Kidney capillary endothelial cell (primary cell): ENCODE data around the gene JAM2.
"Not testable (repeated sequence)": the region's sequence is repeated elsewhere in the genome, so short reads cannot be mapped to it uniquely, and the experiment has no call there.

ENCODE experiments used
- DNase-seq: peaks from one replicate; pipeline ENCODE4 v3.0.0-alpha.2; 2018; ENCODE audit warnings: low spot score

The JAM2 gene

GRCh38 chr21:25638660-25639550 is at the start of gene JAM2:
Gene JAM2 (plus strand): TSS chr21:25639258. CDS start chr21:25639822, 564 bp downstream.
- no peak for DNase-seq

DNA sequence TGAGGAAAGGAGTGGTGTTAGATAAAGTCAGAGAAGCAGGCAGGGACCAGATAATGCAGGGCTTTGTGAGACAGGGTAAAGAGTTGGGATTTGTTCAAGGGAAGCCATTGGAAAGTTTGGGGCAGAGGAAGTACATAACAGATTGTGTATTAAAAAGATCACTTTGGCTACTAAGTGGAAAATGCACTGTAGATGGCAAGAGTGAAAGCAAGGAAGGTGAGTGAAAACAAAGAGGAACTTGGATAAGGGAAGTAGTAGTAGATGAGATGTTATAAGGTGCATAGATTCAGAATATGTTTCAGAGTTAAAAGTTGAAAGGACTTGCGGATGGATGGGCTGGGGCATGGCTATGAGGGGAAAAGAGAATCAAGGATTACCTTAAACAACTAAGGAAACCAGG is 49.2 kb upstream of the JAM2 start:
- no peak for DNase-seq

DNA sequence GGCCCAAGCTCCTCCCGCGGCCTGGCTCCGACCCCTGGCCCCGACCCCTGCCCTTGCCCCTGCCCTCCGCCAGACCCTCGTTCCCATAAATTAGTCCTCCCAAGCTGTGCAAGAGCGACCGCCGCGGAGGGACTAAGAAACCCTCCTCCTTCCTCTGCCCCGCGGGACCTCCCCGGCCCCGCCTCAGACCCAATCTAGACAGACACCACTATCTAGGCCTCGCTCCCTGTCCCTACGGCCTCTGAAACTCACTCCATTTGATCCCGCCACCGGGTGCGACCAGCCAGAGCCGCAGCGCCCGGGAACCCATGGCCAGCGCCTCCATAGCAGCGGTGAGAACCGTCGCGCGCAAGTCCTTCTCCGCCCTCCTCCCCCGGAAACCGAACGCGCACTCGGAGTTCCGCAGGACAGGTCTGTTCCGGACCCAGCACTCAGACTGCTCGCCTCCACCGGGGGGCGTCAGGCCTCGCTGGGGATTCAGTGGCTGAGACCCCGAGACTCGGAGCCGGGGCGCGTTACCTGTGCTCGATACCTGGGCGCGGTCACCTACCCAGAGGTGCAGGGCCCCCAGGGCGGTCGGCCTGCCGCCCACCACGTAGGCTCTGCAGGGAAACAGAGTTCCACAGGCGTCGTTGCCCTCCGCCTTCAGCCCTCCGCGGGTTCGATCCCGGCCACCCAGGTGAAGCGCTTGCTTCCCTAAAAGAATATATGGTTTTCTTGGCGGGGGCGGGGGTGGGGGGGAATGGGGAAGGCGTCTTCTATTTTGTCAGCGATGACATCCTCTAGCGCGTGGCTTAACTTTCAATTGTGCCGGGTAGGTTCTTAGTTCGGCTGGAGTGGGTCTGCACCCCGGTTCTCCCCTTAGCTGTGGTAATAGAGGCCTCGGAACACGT is 31.7 kb upstream of the JAM2 start, which contains the start of gene MRPL39:
Gene MRPL39 (minus strand): TSS at position 331 of the 893 bp plus-strand sequence. CDS start 6 bp downstream, at position 325.
- peak; percentile 75 for DNase-seq

- peak; percentile 89 for DNase-seq
Observed at GRCh38 chr21:25608044-25608737, 30.9 kb upstream of the JAM2 start.

GRCh38 chr21:25614441-25614840 is 24.6 kb upstream of the JAM2 start:
- no peak for DNase-seq

GRCh38 chr21:25615880-25616279 is 23.2 kb upstream of the JAM2 start:
- no peak for DNase-seq

DNA sequence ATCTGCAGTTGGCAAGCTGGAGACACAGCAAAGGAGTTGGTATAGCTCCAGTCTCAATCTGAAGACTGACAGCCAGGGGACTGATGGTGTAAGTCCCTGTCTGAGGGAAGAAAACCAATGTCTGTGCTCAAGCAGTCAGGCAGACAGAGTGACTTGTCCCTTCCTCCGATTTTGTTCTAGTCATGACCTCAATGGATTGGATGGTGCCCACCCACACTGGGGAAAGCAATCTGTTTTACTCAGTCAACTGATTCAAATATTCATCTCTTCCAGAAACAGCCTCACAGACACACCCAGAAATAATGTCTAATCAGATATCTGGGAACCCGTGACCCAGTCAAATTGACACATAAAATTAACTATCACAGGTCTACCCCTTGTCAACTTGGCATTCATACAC is 19.9 kb upstream of the JAM2 start:
- DNase-seq, result no peak

GRCh38 chr21:25624511-25624910 is 14.5 kb upstream of the JAM2 start:
- no peak for DNase-seq

GRCh38 chr21:25625036-25625435 is 14.0 kb upstream of the JAM2 start:
- DNase-seq, result no peak

GRCh38 chr21:25625776-25626555 is 13.1 kb upstream of the JAM2 start:
- DNase-seq, result not testable (repeated sequence)

GRCh38 chr21:25626757-25627156 is 12.3 kb upstream of the JAM2 start:
- DNase-seq, result peak; percentile 99

- no peak for DNase-seq
Observed at GRCh38 chr21:25632296-25632695, 6.8 kb upstream of the JAM2 start.

DNA sequence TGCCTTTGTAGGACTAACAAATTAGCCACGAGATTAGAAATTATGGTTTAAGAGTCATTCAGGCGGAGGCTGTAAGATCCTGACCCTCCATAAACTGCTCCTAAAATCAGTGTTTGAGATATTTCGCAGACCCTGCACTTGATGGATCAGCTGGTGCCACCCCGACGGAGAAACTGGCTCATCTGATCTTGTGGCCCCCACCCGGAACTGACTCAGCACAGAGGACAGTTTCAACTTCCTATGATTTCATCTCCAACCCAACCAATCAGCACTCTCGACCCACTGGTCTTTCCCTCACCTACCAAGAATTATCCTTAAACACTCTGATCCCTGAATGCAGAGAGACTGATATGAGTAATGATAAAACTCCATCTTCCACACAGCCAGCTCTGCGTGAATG is 3.7 kb upstream of the JAM2 start:
- no peak for DNase-seq

- DNase-seq, result no peak
Observed at GRCh38 chr21:25636727-25637126, 2.3 kb upstream of the JAM2 start.

DNA sequence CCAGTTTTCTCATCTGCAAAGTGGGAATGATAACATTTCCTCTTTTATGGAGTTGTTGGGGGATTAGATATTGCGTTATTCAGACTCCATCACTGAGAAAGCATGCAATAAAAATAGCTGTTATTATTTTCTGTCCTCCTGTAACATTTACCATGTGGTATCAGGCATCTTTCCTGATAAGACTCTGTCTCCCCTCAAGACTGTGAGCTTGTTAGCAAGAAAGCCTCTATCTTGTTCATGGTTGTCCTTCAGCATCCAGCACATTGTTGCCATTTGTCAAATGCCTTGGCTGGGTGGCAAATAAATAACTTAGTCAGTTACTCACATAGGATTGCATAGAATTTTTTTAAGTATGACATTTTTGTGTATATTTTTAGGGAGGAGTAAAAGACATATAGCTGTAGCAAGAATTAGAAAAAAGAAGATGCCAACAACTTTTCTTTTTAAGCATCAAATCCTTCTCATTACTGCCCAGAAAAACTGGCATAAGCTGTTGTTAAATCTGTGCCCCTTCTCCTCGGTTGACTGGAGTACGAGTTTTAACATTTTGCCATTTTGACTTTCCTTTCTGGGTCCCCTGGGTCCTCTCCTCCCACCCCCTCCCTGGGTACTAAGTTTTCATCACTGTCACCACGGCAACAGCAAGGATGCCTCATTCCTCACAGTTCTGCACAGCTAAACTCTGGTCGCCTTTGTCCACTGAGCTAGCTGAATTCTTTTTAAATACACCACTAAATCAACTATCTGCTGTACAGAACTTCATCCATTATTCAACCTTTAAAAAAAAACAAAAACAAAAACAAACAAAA is 1.0 kb upstream of the JAM2 start:
- no peak for DNase-seq

DNA sequence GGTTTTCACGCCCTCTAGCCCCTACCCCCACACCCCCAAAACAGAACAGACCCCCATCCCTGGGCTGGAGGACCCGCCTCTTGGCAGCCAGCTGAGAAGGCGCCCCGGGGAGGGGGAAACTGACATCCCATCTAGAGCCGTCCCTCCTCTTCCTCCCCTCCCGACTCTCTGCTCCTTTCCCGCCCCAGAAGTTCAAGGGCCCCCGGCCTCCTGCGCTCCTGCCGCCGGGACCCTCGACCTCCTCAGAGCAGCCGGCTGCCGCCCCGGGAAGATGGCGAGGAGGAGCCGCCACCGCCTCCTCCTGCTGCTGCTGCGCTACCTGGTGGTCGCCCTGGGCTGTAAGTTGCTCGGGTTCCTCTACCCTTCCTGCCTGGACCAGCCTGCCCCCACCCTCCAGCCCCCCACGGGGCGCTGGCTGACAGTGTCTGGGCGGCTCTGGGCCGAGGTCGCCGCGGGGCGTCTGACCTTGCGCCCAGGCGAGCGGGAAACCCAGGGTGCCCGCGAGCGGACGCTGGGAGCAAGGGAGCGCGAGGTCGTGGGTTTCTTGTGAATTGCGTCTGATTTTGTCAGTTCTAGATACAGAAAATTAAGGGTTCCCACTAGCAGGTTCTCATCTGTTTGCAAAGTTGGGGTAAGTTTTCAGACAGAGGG is 618 bp downstream of the JAM2 start:
- peak; percentile 53 for DNase-seq

DNA sequence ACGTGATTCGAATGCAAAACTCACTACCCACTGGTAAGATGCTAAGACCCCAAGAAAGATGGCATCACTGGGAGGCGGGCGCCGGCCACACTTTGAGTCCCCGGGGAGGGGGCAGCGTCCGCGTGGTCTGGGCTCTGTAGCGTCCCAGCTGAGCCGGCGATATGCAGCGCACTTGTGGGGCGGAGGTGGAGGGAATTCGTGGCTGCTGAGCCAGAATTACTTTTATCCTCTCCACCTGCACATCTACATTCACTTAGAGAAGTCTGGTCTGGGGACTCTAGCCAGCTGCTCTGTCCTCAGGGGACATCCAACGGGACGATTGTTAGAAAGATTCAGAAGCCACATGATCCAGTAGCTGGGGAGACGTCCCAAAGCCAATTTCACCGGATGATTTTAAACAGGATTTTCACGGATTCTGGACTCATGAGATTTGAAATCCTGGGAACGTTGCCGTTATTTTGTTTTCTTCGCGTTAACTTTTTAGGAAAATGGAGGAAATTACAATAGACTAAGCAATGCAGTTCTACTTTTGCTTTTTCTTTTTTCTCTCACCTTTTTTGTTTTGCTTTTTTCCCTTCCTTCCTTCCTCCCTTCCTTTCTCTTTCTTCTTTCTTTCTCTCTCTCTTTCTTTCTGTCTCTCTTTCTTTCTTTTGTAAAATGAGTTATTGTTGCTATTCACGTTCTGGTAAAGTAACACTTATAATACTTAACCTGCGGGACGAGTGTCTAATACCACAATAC is 1.3 kb downstream of the JAM2 start:
- no peak for DNase-seq

- DNase-seq, result no peak
Observed at GRCh38 chr21:25640943-25641292, 1.9 kb downstream of the JAM2 start.

DNA sequence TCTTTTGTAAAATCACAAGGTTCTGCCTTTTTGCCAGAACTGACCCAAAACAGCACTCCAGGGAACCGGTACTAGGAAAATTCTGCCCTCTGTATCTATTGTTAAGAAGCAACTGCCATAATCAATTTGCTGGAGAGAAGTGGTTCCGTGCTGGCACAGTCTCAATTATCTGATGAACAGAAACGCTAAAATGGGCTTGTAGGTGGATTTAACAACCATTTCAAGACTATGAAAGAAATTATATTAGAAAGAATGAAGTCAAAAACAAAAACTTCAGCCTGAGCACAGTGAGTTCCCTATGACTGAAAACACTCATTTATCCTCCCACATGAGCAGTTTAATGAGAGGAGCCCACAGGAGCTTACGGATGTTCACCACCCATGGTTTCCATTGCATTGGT is 4.4 kb downstream of the JAM2 start:
- DNase-seq, result no peak
